Neuronal stem cell (in vitro differentiated cells): ENCODE data around the gene EIF3F.

ENCODE experiments used
- DNase-seq: peaks from one replicate; pipeline ENCODE4 v3.0.0-alpha.2; 2013; ENCODE audit warnings: low spot score
- H2AFZ ChIP-seq: one replicate; pipeline ENCODE4 v1.6.1; 2013; ENCODE audit warnings: mild to moderate bottlenecking, low read length, inconsistent platforms
- H2AK5ac ChIP-seq: 2 replicates; pipeline ENCODE4 v1.6.1; 2013; ENCODE audit warnings: low read depth, mild to moderate bottlenecking, inconsistent platforms, low read length, moderate library complexity, mixed read lengths
- H2BK120ac ChIP-seq: 2 replicates; pipeline ENCODE4 v1.6.1; 2013; ENCODE audit warnings: low read depth, mild to moderate bottlenecking, inconsistent platforms, low read length, moderate library complexity, mixed read lengths
- H2BK12ac ChIP-seq: one replicate; pipeline ENCODE4 v1.6.1; 2013; ENCODE audit warnings: low read length, inconsistent platforms
- H2BK15ac ChIP-seq: 2 replicates; pipeline ENCODE4 v1.6.1; 2013; ENCODE audit warnings: mild to moderate bottlenecking, low read length, inconsistent platforms, mixed read lengths
- H2BK5ac ChIP-seq: one replicate; pipeline ENCODE4 v1.6.1; 2013; ENCODE audit warnings: inconsistent platforms, mild to moderate bottlenecking, low read length, moderate library complexity
- H3K14ac ChIP-seq: one replicate; pipeline ENCODE4 v1.6.1; 2013; ENCODE audit warnings: low read length, inconsistent platforms
- H3K18ac ChIP-seq: 2 replicates; pipeline ENCODE4 v1.6.1; 2013; ENCODE audit warnings: low read length, inconsistent platforms
- H3K23ac ChIP-seq: 2 replicates; pipeline ENCODE4 v1.6.1; 2013; ENCODE audit warnings: low read depth, mild to moderate bottlenecking, mixed read lengths, low read length, inconsistent platforms; ENCODE audit not compliant: poor library complexity
- H3K27ac ChIP-seq: replicated peaks from 3 replicates; pipeline ENCODE4 v1.5.1; 2013; ENCODE audit warnings: low read length, inconsistent platforms
- H3K27me3 ChIP-seq, 3 experiments: 2 replicates each; pipeline ENCODE4 v1.6.1; 2013; ENCODE audit warnings: low read length in 3 of 3, mild to moderate bottlenecking in 2 of 3, inconsistent platforms in 1 of 3, low read depth in 1 of 3, mixed read lengths in 1 of 3, moderate library complexity in 1 of 3; ENCODE audit not compliant: control insufficient read depth in 3 of 3, insufficient read depth in 3 of 3
- H3K36me3 ChIP-seq, 2 donors: replicated peaks in 1 of 2; 2 replicates each; pipeline ENCODE4 v1.6.1; 2013; ENCODE audit warnings: low read length in 2 of 2; ENCODE audit not compliant: control insufficient read depth in 2 of 2, insufficient read depth in 2 of 2
- H3K4ac ChIP-seq: 2 replicates; pipeline ENCODE4 v1.6.1; 2013; ENCODE audit warnings: inconsistent platforms, mild to moderate bottlenecking, low read length, moderate library complexity
- H3K4me1 ChIP-seq, 2 donors: 1 replicate in 1 of 2; 2 replicates in 1 of 2; pipeline ENCODE4 v1.6.1; 2013; ENCODE audit warnings: low read length in 2 of 2, low read depth in 1 of 2; ENCODE audit not compliant: control insufficient read depth in 2 of 2, insufficient read depth in 1 of 2
- H3K4me2 ChIP-seq: one replicate; pipeline ENCODE4 v1.6.1; 2013; ENCODE audit warnings: mild to moderate bottlenecking, low read length, inconsistent platforms; ENCODE audit not compliant: insufficient read depth, poor library complexity, severe bottlenecking
- H3K4me3 ChIP-seq, 2 donors: 2 replicates each; pipeline ENCODE4 v1.5.1; 2013; ENCODE audit warnings: low read length in 2 of 2, mild to moderate bottlenecking in 2 of 2, inconsistent platforms in 1 of 2, moderate library complexity in 1 of 2
- H3K79me1 ChIP-seq: one replicate; pipeline ENCODE4 v1.6.1; 2013; ENCODE audit warnings: low read depth, mild to moderate bottlenecking, inconsistent platforms, low read length, moderate library complexity
- H3K9ac ChIP-seq: one replicate; pipeline ENCODE4 v1.6.1; 2013; ENCODE audit warnings: mild to moderate bottlenecking, low read depth, low read length, inconsistent platforms; ENCODE audit not compliant: poor library complexity
- H3K9me3 ChIP-seq, 2 donors: replicated peaks in 1 of 2; 2 replicates each; pipeline versions ENCODE3 to v1.6.1; 2013; ENCODE audit warnings: low read length in 2 of 2, mild to moderate bottlenecking in 2 of 2, inconsistent platforms in 1 of 2, low read depth in 1 of 2, mixed read lengths in 1 of 2, moderate library complexity in 1 of 2; ENCODE audit not compliant: control insufficient read depth in 2 of 2, insufficient read depth in 1 of 2
- H4K8ac ChIP-seq: one replicate; pipeline ENCODE4 v1.6.1; 2013; ENCODE audit warnings: low read depth, mild to moderate bottlenecking, inconsistent platforms, low read length, moderate library complexity
- H4K91ac ChIP-seq: one replicate; pipeline ENCODE4 v1.6.1; 2013; ENCODE audit warnings: low read length, low read depth, mild to moderate bottlenecking, inconsistent platforms; ENCODE audit not compliant: poor library complexity
- WGBS, 2 donors: extraction: QIAGEN DNeasy Blood & Tissue Kit; methylation state at CpG; one replicate each; pipeline ENCODE4 v1.1.7; 2013; ENCODE audit warnings: missing lambda C conversion rate in 2 of 2, mixed read lengths in 1 of 2; ENCODE audit not compliant: insufficient read length in 2 of 2, insufficient replicate concordance in 1 of 2; ENCODE audit errors: extremely low coverage in 2 of 2; 5-methylcytosine and 5-hydroxymethylcytosine counted together

Gene EIF3F

DNA sequence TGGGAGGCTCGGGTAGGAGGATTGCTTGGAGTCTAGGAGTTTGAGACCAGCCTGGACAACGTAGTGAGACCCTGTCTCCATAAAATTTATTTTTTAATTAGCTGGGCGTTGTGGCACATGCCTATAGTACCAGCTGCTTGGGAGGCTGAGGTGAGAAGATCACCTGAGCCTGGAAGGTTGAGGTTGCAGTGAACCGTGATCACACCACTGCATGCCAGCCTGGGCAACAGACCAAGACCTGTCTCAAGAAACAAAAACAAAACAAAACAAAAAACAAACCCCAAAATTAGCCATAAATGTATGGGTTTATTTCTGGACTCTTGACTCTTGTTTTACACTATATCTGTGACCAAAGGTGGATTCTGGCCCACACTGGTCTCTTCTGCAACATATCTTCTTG, 41.6 kb downstream of the EIF3F start:
- H3K79me1 ChIP-seq: no peaks in the 10 kb centered on the region
- H3K27ac ChIP-seq: no peak overlapping the region
- no peak overlapping the region for H3K14ac ChIP-seq
- H2BK12ac ChIP-seq: no peak overlapping the region
- H2BK120ac ChIP-seq: no peak overlapping the region
- no peak overlapping the region for H2BK5ac ChIP-seq
- no peak overlapping the region for H3K23ac ChIP-seq
- peaks cover 3 to 9% of the 10 kb centered on the region in 2 donors for H3K4me1 ChIP-seq
- H3K9me3 ChIP-seq: no peaks in the 10 kb centered on the region
- H2BK15ac ChIP-seq: no peak overlapping the region
- no peak overlapping the region for H3K4me2 ChIP-seq
- no peak overlapping the region for H4K91ac ChIP-seq
- DNase-seq: no peak
- no peaks in the 10 kb centered on the region for H3K36me3 ChIP-seq
- no CpG with 5 or more reads among the region's 4 CpGs for WGBS, 2 donors
- peaks cover 0 to 65% (median 0%) of the 10 kb centered on the region in 3 experiments for H3K27me3 ChIP-seq
- H3K9ac ChIP-seq: no peak overlapping the region
- no peak overlapping the region for H3K4me3 ChIP-seq
- H3K18ac ChIP-seq: no peak overlapping the region
- no peak overlapping the region for H3K4ac ChIP-seq
- no peak overlapping the region for H2AK5ac ChIP-seq
- no peak overlapping the region for H2AFZ ChIP-seq
- no peak overlapping the region for H4K8ac ChIP-seq

DNA sequence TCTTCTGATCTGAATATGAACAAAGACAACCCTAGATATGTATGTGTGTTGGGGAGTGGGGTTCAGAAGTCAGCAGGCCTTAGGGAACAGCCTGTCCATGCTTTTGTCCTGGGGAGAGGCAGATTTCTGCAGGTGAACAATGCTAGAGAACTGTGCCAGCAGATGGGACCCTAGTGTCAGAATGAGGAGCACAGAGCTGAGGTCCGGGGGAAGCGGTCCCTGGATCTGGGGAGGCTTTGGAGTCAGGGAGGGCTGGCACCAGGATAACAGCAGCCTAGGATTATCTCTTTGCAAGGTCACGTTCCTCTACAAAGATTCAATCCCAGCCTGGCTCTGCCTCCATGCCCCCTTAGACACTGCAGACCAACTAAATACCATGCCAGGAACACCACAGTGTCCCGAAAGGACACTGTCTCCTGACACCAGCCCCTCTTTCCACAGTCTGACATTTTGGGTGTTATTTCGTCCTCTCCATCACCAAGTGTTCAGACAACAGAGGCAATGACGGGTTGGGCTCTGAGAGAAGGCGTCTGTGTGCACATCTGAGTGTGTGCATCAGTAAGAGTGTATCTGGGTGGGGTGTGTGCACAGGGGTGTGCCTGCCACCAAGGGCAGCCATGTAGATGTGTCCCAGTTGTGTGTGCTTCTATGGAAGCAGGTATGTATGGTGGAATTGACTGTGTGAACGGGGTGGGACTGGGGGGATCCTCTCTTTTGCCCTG, 43.5 kb downstream of the EIF3F start:
- H4K91ac ChIP-seq: no peak overlapping the region
- H3K9ac ChIP-seq: no peak overlapping the region
- H3K4me2 ChIP-seq: no peak overlapping the region
- no peak overlapping the region for H4K8ac ChIP-seq
- no peaks in the 10 kb centered on the region for H3K36me3 ChIP-seq
- DNase-seq: no peak
- WGBS, 2 donors: no CpG with 5 or more reads among the region's 8 CpGs
- H2AK5ac ChIP-seq: no peak overlapping the region
- no peak overlapping the region for H2BK120ac ChIP-seq
- H2BK15ac ChIP-seq: no peak overlapping the region
- no peak overlapping the region for H3K23ac ChIP-seq
- no peak overlapping the region for H2AFZ ChIP-seq
- H3K9me3 ChIP-seq: no peaks in the 10 kb centered on the region
- no peak overlapping the region for H3K14ac ChIP-seq
- H3K27ac ChIP-seq: no peak overlapping the region
- H3K4me1 ChIP-seq: peaks cover 5 to 9% of the 10 kb centered on the region in 2 donors
- peaks cover 3% of the 10 kb centered on the region for H3K79me1 ChIP-seq
- H3K4me3 ChIP-seq: no peak overlapping the region
- H3K27me3 ChIP-seq: peaks cover 0 to 62% (median 0%) of the 10 kb centered on the region in 3 experiments
- no peak overlapping the region for H3K18ac ChIP-seq
- H3K4ac ChIP-seq: no peak overlapping the region
- no peak overlapping the region for H2BK5ac ChIP-seq
- H2BK12ac ChIP-seq: no peak overlapping the region

DNA sequence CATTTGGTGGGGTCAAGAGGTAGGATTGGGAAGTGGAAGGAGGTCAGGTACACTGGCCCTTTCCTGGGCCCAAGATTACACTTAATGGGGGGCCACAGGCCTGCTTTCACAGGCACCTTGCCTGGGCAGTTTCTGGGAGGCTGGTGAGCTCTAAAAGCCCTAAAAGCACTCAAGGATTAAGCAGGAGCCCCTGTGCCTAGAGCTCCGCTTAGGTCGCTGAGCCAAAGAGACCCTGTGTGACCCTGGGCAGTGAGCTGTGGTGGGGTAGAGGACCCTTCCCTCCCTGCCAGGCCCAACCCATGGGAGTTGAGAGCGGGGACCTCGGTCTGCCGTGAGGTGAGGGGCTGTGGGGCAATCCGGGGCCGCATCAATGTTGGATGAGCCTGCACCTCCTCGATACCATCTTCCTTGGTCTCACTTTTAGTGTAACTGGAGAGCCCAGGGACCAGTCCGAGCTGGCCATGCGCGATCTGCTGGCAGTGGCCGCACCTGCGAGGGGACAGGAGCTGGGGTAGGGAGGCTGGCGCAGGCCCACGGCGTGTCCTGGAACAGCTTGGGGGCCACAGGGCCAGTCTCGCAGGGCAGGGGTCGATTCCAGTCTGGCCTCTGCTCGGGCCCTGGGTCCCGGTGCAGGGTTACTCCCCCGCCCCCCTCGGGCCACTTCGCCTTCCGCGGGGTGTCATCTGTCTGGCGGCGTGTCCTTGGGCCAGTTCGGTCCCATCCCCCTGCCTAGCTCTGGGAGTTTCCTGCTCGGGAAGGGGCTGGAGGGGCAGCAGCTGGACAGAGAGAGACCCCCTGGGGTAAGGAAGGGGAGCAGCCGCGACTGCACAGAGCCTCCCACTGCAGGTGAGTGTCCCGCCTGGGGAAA, 44.3 kb downstream of the EIF3F start:
- no peak for DNase-seq
- Histone ChIP-seq H3K4ac (no peak overlapping the region), H2BK15ac (peak overlapping the region; percentile 63), H3K4me1 (peaks cover 6 to 9% of the 10 kb centered on the region in 2 donors), H3K4me3 (no peak overlapping the region), H2BK12ac (no peak overlapping the region), H3K9ac (no peak overlapping the region), H4K91ac (no peak overlapping the region), H4K8ac (no peak overlapping the region), H3K27ac (no peak overlapping the region), H2AK5ac (peak overlapping the region; percentile 51), H3K23ac (no peak overlapping the region), H2BK5ac (no peak overlapping the region), H2AFZ (no peak overlapping the region), H3K36me3 (no peaks in the 10 kb centered on the region), H3K14ac (no peak overlapping the region), H2BK120ac (no peak overlapping the region), H3K27me3 (peaks cover 0 to 60% (median 0%) of the 10 kb centered on the region in 3 experiments), H3K4me2 (no peak overlapping the region), H3K79me1 (peaks cover 3% of the 10 kb centered on the region), H3K18ac (peak overlapping the region; percentile 65), H3K9me3 (no peaks in the 10 kb centered on the region)
- WGBS, 2 donors: no CpG with 5 or more reads among the region's 32 CpGs

DNA sequence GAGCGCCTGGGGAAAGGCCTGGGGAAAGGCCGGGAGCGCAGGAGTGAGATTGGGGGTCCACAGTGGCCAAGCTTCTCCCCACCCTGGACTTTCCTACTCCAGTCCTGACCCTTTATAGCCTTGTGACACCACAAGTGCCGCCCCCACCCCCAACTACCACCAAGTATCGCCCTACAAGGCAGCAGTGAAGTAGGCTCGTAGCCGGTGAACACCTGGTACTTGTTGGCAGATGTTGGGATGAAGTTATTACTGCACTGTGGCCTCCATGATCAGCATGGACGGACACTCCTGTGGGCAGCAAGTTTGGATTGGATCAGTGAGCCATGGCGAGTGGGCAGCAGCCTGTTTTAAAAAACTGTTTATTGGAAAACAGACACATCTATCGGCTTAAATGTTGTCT, 45.0 kb downstream of the EIF3F start:
- Histone ChIP-seq H3K79me1 (peaks cover 3% of the 10 kb centered on the region), H3K4ac (no peak overlapping the region), H2BK120ac (no peak overlapping the region), H2AK5ac (no peak overlapping the region), H3K27ac (no peak overlapping the region), H4K91ac (no peak overlapping the region), H3K36me3 (no peaks in the 10 kb centered on the region), H3K23ac (no peak overlapping the region), H3K18ac (no peak overlapping the region), H2AFZ (no peak overlapping the region), H2BK12ac (no peak overlapping the region), H4K8ac (no peak overlapping the region), H3K4me3 (no peak overlapping the region), H3K9ac (no peak overlapping the region), H2BK5ac (no peak overlapping the region), H3K27me3 (peaks cover 0 to 66% (median 0%) of the 10 kb centered on the region in 3 experiments), H3K4me1 (peaks cover 6 to 9% of the 10 kb centered on the region in 2 donors), H3K4me2 (no peak overlapping the region), H3K14ac (no peak overlapping the region), H2BK15ac (peak overlapping the region; percentile 63), H3K9me3 (no peaks in the 10 kb centered on the region)
- no CpG with 5 or more reads among the region's 10 CpGs for WGBS, 2 donors
- DNase-seq: no peak
